Activated T-helper 9 cell treated with anti-CD3 and anti-CD28 coated beads, Interleukin-2, amount 50 U/mL, for 16 hours (primary cell): ENCODE results near the gene KSR1.
"Not testable (repeated sequence)": the region's sequence is repeated elsewhere in the genome, so short reads cannot be mapped to it uniquely, and the experiment has no call there.

Experiments
- DNase-seq: peaks from one replicate; pipeline ENCODE4 v3.0.0-alpha.2; 2020; ENCODE audit warnings: low read depth

Gene KSR1

DNA sequence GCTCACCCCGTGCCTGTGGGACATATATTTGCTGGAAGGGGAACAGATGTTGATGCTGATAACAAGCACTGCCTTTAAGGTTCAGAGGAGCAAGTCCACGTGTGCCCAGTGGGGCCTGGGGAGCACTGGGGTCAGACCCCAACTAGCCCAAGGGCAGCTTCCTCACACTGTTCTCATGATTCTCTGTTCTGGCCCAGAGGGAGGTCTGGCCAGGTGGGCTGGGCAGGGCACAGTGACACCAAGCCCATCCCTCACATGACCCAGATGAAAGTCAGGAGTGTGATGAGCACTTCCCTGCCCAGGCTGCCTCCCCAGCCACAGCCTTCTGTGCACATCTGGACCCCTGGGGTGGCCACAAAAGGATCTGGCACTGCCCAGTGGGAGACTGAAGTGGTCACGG lies 29.8 kb upstream of the KSR1 start:
- DNase-seq, result not testable (repeated sequence)

DNA sequence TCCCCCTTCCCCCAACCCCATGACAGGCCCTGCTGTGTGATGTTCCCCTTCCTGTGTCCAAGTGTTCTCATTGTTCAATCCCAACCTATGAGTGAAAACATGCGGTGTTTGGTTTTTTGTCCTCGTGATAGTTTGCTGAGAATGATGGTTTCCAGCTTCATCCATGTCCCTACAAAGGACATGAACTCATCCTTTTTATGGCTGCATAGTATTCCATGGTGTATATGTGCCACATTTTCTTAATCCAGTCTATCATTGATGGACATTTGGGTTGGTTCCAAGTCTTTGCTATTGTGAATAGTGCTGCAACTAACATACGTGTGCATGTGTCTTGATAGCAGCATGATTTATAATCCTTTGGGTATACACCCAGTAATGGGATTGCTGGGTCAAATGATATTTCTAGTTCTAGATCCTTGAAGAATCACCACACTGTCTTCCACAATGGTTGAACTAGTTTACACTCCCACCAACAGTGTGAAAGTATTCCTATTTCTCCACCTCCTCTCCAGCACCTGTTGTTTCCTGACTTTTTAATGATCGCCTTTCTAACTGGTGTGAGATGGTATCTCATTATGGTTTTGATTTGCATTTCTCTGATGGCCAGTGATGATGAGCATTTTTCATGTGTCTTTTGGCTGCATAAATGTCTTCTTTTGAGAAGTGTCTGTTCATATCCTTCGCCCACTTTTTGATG lies 28.9 kb upstream of the KSR1 start:
- DNase-seq, result not testable (repeated sequence)

DNA sequence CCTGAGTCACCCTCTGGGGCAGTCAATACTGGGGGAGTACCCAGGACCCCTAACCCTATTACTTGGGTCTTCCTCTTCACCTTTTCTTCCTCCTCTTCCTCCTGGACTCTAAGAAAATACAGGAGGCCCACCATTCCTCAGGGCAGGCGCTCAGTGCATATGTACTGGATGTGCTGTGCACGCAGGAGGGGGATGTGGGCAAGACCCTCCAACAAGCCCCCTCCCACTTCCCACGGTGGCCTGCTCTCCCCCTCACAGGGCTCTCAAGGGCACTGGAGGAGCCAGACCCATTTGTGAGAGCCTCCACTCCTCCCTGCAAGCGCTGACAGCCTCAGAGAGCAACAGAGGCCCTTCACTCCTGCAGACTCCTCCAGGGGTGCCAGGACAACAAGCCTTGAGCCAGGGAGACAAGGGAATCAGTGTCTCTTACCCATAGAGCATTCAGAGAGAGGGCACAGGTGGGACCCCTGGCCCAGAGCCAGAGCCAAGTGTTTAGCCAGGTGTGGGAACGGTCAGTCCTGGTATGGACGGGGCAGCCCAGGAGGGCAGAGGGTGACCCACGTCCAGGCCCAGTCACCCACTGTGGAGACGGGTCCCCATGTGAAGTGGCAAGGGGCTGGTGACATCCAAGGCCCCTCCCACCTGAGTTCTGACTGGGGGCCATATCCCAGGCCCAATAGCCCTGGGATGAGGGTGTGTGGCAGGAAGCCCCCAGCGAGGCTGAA lies 27.3 kb upstream of the KSR1 start:
- no peak for DNase-seq

DNA sequence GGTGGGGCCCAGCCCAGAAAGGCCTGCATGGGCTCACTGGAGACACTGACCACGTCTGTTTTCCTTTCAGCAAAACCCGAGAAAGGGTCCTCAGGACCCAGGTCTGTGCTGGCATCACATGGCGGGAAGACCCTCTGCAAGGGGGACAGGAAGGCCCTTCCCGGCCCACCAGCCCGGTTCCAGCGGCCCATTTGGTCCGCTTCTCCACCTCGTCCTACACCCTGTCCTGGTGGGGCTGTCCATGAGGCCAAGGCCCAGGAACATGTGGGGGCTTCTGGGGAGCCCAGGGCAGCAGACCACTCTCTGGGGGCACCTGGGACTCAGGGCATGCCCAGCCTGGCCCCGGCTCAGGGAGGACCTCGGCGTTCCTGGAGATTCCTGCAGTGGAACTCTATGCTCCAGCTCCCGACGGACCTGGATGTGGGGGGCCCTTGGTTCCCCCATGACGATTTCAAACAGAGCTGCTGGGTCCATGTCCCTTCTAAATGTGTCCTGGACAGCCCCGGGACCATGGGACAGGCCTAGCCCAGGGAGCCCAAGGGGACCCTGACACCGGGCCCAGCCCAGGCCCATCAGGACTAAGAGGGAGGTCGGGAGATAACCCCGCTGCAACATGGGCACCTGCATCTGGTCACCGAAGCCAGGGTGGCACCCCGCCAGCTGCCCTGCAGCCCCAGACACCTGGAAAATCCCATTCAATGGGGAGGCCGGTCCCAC lies 26.4 kb upstream of the KSR1 start:
- DNase-seq, result no peak

DNA sequence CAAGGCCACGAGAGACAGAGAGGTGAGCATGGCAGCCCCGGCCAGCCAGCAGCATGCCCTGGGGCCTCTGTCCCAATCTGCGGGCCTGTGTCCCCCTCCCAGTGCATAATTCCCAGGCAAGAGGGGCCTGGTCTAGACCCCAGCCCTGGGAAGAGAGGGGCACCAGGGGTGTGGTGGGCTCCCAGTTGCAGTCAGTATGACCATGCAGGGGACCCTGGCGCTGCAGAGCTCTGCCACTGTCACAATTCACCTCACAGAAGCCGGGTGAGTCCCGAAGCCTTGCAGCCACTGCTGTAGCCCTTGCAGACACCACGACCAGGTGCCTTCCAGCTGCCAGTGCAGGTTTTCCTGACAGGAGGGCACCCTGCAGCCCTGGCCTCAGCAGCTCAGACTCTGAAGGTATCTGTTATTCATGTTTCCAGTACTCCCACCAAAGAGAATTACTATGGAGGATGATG lies 25.8 kb upstream of the KSR1 start:
- no peak for DNase-seq

DNA sequence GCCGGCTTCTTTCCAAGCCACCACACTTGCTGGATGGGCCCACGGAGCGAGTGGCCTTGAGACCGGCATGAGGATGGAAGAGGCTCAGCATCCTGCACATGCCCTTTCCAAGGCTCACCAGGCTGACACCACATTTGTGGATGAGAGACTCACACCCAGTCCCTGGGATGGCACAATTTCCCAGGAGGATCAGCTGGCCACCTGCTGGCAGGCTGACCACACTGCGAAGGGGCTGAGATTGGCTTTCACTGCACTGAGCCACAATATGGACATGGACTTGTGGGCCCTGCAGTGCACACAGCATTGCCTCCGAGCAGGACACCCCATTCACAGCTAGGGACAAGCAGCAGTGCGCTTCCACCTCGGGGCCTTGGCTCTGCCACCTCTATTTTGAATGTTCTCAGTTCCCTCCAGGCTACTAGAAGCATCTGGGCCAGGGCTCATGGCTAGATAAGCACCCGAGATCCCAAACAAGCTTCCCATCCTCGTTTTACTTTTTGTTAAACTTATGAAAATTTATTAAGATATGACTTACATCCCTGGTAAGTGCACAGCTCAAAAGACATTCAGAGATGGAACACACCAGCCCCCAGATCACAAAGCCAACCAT lies 25.3 kb upstream of the KSR1 start:
- DNase-seq, result no peak

DNA sequence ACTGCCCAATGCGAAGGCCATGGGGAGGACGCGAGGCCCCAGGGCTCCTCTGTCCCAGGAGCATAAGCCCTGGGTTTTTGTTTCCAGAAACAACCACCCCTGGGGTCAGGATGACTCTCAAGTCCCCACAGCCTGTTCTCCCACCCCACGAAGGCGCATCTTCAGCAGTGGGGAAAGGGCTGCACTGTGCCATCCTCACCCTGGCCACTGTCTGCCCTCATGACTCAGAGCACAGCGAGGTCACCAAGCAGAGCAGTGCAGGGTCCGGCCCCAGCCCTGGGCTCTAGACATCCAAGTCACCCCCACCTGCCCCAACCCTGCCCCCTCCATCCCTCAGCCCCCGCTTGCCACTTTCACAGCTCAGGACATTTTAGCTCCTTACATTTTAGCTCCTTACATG lies 22.7 kb upstream of the KSR1 start:
- DNase-seq, result no peak

DNA sequence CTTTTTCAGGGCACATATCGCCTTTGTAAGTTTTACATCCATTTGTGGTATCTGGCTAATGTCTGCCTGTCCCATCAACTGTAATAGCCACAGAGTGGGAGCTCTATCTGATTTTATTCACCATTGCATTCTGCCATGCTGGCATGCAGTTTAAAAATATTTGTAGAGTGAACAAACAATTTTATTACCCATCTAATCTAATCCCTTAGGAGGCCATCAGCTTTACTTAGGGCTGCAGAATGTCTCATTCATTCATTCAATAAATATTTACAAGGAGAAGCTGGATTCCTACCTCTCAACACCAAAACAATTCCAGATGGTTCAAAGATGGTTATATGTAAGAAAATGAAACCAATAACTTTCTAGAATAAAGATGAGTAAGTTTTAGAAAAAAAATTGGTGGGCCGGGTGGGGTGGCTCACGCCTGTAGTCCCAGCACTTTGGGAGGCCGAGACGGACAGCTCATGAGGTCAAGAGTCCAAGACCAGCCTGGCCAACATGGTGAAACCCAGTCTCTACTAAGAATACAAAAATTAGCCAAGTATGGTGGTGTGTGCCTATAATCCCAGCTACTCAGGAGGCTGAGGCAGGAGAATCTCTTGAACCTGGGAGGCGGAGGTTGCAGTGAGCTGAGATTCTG lies 20.7 kb upstream of the KSR1 start:
- not testable (repeated sequence) for DNase-seq

DNA sequence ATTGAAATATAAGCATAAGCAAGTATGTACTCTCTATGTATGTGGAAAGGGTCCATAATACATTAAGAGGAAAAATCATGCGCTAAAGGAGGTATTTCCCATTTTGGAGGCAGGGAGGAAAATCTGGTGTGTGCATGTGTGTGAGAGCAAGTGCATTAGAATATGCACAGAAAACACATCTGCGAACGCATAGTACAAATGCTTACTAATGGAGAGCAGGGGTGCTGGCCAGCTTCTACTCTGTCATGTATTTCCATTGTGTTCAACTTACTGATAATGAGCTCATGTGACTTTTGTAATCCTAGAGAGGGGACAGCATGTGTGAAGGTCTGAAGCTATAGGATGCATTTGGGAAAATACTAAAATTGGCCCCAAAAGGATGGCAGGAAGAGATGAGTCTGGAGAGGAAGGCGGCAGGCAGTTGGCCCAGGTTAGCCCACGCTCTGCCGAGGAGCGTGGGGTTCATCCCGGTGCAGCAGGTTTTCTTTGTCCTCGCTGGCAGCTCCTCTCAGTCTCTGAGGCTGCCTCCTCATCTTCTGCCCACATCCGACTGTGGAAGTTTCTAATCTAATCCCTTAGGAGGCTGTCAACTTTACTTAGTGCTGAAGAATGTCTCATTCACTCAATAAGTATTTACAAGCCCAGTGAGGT lies 17.8 kb upstream of the KSR1 start:
- no peak for DNase-seq

DNA sequence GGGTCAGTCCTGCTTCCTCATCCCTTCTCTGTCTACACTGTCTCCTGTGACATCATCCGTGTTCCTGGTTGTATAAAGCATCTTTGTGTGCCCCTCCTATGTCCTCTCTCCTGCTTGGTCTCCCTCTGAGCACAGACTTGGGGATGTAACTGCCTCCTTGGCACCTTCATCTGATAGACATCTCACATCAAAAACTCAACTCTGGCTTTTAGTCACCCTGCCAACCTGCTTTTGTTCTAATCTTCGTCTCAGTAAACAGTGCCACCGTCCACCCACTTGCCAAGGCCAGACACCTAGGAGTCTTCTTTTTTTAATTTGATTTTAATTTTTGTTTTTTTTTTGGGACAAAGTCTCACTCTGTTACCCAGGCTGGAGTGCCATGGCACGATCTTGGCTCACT lies 16.9 kb upstream of the KSR1 start:
- DNase-seq, result no peak

DNA sequence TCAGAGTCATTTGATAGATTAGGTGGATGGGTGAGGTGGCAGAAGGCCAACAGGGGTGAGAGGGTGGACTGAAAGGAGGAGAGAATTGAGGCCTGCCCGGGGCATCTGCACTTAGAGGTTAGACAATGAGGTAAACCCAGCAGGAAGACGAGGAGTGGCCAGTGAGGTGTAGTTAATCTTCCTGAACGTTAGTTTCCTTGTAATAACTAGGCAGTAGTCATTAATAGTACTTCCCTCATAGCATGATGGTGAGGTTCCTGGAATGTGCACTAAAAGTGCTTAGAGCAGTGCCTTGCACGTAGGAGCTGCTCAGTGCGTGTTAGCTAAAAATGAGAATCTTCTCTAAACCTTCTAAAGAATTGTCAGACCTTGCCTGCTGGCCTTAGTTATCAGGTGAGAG lies 13.5 kb upstream of the KSR1 start:
- DNase-seq, result no peak

DNA sequence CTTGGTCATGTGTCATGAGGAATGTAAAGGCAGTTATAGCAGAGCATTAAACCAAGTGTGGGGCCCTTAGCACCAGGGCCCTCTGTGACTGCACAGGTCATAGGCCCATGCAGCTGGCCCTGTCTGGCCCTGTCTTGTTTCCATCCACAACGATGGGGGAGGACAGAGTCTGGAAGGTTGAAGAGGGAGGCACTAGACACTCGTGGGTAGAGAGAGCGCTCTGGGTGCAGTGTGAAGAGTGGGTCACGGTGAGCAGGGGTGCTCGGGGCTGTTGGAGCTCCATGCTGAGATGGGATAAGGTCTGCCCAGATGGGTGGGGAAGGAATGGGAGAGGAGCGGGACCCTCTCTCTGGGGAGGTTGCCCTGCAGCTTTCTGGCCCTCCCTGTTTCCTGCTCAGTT lies 12.8 kb upstream of the KSR1 start:
- no peak for DNase-seq

DNA sequence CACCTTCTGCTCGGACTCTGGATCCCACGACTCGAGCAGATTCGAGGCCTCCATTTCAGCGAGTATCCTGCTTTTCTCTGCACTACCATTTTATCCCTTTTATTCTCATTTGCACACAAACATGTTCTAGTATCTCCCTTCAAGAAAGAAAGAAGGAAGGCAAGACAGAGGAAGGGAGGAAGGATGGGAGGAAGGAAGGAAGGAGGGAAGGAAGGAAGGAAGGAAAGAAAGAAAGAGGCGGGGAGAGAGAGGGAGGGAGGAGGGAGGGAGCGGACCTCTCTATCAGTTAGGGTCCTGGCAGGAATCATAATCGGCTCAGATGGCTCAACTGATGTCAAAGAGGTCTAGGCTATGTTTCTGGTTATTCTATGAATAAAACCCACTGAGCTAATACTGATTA lies 10.3 kb upstream of the KSR1 start:
- no peak for DNase-seq

DNA sequence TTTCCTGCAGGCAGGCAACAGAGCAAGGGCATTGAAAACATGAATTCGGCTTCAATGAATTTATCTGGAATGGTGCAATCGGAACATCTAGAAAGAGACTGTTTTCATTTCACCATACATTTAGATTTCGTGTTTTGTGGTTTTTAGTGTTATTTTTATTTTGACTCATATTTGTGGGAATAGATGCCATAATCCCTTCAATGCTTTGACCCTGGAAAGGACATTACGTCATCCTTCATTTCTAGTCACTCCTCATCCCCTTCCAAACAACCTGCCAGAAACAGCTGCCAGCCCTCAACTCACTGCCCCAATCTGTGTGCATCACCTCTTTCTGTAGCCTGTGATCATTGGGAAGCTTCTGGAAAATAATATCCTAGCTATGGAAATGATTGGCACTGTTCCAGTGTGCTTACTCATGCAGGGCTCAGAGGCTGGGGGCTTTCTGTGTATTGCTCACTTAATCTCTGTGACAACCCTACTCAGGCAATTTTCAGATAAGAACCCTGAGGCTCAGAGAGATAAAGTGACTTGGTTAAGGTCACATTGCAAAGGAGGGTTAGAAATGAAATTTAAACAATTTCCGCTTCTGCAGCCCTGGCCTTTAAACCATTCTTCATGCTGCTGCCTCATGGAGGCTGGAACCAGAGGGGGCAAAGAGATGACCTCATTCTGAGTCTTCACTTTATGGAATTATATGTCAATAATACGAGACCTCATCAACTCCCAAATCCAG lies 9.5 kb upstream of the KSR1 start:
- DNase-seq, result no peak

DNA sequence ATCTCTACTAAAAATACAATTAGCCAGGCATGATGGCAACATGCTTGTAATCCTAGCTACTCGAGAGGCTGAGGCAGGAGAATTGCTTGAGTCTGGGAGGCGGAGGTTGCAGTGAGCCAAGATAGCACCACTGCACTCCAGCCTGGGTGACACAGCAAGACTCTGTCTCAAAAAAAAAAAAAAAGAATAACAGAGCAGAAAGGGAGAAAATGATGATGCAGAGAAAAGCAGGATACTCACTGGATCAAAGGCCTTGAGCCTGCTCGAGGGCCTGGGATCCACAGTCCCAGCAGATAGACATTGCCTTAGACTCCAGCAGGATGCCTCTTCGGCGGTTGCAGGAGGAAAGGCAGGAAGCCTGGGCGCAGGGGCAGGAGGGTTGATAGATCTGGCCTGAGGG lies 7.7 kb upstream of the KSR1 start:
- not testable (repeated sequence) for DNase-seq

DNA sequence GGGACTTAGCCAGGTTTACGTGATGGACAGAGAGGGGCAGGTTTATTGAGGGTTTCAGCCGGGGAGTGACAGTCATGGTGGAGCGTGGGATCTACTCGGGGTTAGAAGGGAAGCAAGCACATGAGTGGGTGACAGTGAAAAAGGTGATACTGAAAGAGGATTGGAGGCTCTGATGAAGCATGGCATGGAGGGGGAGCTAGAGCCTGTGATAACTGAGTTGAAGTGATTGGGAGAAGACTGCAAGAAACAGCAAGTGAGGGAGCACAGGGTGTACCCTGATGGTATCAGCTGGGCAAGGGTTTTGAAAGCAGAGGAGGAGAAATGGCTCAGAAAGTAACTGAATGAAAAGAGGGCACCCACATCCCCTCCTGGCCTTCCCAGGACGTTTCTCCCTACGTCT lies 6.7 kb upstream of the KSR1 start:
- DNase-seq, result no peak

DNA sequence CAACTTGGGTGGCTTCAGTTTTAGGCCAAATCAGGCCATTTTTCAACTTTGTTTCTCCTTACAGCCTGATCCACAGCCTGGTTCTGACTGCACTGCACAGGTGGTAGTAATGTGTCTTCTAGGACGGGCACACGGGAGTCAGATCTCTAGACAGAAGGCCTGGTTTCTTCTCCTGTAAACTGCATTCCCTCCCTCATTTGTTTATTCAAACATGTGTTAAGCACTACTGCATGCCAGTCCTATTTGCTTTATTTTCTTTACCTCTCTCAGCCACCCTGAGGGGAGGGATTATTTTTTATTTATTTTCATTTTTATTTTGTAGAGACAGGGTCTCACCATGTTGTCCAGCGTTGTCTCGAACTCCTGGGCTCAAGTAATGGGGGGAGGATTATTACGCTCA lies 6.3 kb upstream of the KSR1 start:
- DNase-seq, result no peak

DNA sequence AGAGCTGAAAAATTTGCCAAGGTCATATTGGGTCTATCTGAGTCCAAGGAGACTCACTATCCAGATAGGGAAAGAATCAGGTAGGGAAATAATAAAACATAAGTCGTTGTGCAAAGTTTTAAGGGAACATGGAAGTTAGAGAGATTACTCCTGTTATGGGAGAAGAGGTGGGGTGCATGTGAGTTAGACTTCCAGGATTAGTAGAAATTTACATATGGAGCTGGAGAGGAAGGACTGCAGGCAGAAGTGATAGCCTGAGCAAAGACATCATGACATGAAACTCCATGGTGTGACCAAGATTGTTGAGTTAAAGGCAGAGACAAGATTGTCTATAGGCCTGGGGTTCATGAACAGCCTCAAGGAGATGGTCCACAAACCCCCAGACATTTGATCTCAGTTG lies 5.8 kb upstream of the KSR1 start:
- DNase-seq, result no peak

DNA sequence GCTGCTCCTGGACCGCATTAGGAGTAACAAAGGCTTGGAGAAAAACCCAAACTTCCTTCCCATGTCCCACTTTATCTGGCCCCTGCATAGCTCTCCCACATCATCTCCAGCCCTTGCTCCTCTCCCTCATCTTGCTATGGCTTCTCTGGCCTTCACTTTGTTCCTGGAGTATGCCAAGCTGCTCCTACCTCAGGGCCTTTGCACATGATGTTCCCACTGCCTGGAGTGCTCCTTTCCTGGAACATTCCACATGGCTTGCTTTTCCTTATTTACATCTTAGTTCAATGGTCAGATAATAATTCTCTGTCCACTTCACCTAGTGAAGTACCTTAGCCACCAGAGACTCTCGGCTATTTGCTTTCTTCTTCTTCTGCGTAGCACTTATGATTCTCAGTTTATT lies 4.3 kb upstream of the KSR1 start:
- no peak for DNase-seq

DNA sequence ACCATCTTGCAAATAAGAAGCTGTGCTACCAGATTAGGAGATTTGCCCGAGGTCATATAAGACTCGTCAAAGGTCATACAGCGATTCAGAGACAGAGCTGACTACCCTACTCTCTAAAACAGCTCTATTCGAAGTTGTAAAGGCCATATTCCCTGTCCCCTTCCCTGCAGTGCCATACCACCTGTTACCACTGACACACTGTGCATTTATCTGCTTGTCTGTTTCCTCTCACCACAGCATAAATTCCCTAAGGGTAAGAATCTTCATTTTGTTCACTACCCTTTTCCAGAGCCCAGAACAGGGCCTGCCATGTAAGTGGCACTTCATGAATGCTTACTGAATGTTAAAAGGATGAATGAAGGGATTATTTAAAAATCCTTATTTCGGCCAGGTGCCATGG lies 3.4 kb upstream of the KSR1 start:
- DNase-seq, result no peak

DNA sequence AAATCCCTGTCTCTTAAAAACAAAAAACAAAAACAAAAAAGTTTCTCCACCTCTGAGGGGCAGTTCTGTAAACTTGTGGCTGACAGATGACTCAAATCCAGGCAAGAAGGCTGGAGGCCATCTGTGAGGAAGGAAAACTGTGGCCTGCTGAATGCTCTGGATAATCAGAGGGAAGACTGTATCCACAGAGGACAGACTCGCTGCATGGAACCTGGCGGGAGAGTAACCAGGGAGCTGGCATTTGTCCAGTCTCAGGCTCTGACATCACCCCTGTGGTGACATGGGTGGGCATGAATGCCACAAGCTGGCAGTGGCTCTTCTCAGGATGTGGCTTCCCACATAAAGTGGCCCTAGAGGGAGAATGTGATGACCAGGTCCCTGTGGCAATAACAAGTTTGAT lies 2.8 kb upstream of the KSR1 start:
- DNase-seq, result no peak
